ENCODE measurements around the gene CKS2. TPM values are rescaled to one million over a fixed set of nuclear protein-coding genes. Genes with fewer than 3 reads are reported as not detected.

CKS2 gene
- polyA plus RNA-seq, 1 experiment = 128 TPM

DNA sequence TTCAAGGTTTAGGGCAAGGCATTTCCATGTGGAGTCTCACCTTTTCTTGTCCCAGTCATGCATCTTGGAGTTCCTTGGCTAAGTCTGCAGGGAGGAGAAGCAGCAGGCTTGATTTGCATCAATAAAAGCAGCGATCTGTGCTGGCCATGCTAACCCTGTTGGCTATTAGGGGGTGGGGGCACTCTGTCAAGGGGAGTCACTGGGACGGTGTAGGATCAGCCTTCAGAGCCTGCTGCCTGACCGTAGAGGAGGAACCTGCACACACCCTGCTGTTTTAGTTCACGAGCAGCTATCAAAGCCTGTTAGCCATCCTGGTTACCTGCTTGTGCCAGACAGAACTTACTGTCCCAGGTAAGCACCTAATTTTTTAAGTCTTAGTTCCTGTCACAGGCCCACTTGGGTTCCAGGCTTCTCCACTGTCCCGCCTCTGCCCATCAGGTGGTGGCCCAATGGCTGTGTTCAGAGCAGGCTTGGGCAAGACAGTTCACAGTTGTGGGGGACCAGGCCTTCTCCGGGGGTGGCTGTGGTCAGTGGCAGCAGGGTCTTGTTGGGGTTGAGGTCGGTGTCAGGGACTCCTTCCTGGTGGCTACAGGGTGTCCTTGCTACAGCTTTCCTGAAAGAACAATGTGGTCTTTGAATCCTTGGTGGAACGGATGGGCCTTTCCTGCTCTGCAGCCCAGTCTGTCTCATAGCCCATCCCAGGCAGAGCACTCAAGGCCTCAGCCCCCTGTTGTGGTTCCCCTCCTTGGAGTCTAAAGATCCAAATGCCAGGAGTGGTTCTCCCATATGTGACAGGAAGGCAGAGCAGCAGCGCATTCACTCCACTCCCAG is 51.0 kb downstream of the CKS2 start:
- Histone ChIP-seq H3K4me3 (ENCODE audit: low read depth, low read length) (no peak overlapping the region), H3K36me3 (ENCODE audit: control insufficient read depth, insufficient read depth, low read length) (peaks cover 15% of the 10 kb centered on the region), H3K27me3 (ENCODE audit: control insufficient read depth, insufficient read depth, low read length) (no peaks in the 10 kb centered on the region)
- no peak for DNase-seq (ENCODE audit: low read depth)
- ChIA-PET POLR2A (no interaction called here), CTCF (interaction anchor here (0.6 to 2.6 kb wide), 2 partner anchors 39 to 187 kb away, joined by 3 to 7 read pairs; no protein-coding TSS in a partner anchor)
- no peak for TF ChIP-seq CTCF (IDR thresholded peaks at IDR 0.05; ENCODE audit: insufficient read depth, low read depth, low read length)

- no peak for DNase-seq (ENCODE audit: low read depth)
- TF ChIP-seq CTCF (IDR thresholded peaks at IDR 0.05; ENCODE audit: insufficient read depth, low read depth, low read length) = no peak
- Histone ChIP-seq H3K4me3 (ENCODE audit: low read depth, low read length) (no peak overlapping the region), H3K36me3 (ENCODE audit: control insufficient read depth, insufficient read depth, low read length) (peaks cover 12% of the 10 kb centered on the region), H3K27me3 (ENCODE audit: control insufficient read depth, insufficient read depth, low read length) (no peaks in the 10 kb centered on the region)
- ChIA-PET POLR2A (no interaction called here), CTCF (interaction anchor here (0.6 to 0.9 kb wide), 2 partner anchors 20 to 40 kb away, joined by 3 read pairs; no protein-coding TSS in a partner anchor)
Measured at GRCh38 chr9:89362647-89363310, 51.8 kb downstream of the CKS2 start.

DNA sequence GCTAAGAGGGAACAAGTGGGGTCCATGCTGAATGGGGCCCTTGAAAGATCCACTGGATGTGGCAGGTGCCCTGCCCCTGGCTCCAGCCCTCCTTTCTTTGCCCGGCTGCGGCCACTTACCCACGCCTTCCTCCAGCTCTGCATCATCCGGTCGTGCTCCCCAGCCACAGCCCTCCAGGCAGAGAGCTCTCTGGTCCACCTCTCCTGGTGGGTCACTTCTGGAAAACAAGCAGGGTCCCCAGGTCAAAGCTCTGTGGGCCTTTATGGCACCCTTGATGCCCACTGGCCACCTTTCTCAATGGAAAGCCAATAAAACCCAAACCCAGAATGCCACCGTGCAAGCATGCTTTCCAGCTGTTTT is 52.3 kb downstream of the CKS2 start:
- Histone ChIP-seq H3K4me3 (ENCODE audit: low read depth, low read length) (no peak overlapping the region), H3K36me3 (ENCODE audit: control insufficient read depth, insufficient read depth, low read length) (peaks cover 8% of the 10 kb centered on the region), H3K27me3 (ENCODE audit: control insufficient read depth, insufficient read depth, low read length) (no peaks in the 10 kb centered on the region)
- no peak for TF ChIP-seq CTCF (IDR thresholded peaks at IDR 0.05; ENCODE audit: insufficient read depth, low read depth, low read length)
- DNase-seq (ENCODE audit: low read depth) = no peak
- ChIA-PET POLR2A (no interaction called here), CTCF (interaction anchor here (0.9 to 1.0 kb wide), 2 partner anchors 20 to 186 kb away, joined by 3 read pairs; no protein-coding TSS in a partner anchor)

DNA sequence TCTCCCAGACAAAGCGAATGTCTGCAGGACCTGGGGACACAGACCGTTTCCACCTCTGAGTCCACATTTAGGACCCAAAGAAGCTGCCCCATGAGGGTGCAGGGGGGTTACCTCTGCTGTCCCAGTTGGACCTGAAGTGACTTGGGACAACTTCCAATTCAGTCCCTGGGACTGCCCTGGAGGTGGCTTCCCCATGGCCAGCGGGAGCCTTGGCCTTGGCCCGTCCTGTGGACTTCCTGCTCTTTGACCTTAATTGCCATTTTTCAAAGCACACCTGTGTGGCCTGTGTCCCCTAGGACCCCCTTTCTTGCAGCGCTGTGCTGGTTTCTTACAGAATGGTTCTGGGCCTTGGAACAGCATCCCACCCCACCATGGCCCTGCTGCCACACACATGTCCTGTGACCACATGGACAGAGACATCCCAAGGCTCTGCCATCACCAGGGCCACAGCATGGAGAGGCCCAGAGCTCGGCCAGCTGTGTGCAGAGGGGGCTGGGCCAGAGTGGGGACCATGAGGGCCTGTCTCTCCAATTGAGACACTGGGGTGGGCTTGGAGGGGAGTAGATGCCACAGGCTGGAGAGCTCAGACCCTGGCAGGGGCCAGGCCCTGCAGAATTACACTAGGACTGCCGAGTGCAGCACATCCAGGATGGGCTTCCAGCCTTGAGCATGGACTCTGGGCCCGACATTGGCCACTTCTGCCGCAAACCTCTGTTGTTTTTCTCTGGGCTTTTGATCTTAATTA is 53.1 kb downstream of the CKS2 start:
- ChIA-PET CTCF (interaction anchor here (0.9 to 1.0 kb wide), 2 partner anchors 21 to 185 kb away, joined by 3 read pairs; no protein-coding TSS in a partner anchor), POLR2A (no interaction called here)
- Histone ChIP-seq H3K4me3 (ENCODE audit: low read depth, low read length) (no peak overlapping the region), H3K36me3 (ENCODE audit: control insufficient read depth, insufficient read depth, low read length) (peaks cover 6% of the 10 kb centered on the region), H3K27me3 (ENCODE audit: control insufficient read depth, insufficient read depth, low read length) (no peaks in the 10 kb centered on the region)
- no peak for DNase-seq (ENCODE audit: low read depth)
- TF ChIP-seq CTCF (IDR thresholded peaks at IDR 0.05; ENCODE audit: insufficient read depth, low read depth, low read length) = no peak
